SK-N-SH treated with all-trans-retinoic acid at 6 μM for 48 hours (cell line): Measurements from ENCODE around the gene VIM.
A peak's percentile ranks its signal among the peaks of the same experiment; 100 is the strongest.

ENCODE experiments used
- ATAC-seq: fragments of 200-7000 bp; cut with Tn5 transposase; 3 replicates; pipeline ENCODE4 v1.9.1; 2020; ENCODE audit warnings: mild to moderate bottlenecking, moderate library complexity
- ARNTL ChIP-seq: fragments of 450-650 bp; formaldehyde crosslinking; IDR thresholded peaks from 2 replicates; pipeline ENCODE4 v1.5.0; 2020; ENCODE audit warnings: low read depth, mild to moderate bottlenecking, moderate library complexity, borderline replicate concordance
- BACH2 ChIP-seq: fragments of 250-450 bp; sonication (Bioruptor Pico); IDR thresholded peaks from 2 replicates; pipeline ENCODE4 v1.9.0; 2021; ENCODE audit warnings: mild to moderate bottlenecking, borderline replicate concordance
- CSDC2 ChIP-seq: fragments of 250-450 bp; sonication (Bioruptor Pico); IDR thresholded peaks from 2 replicates; pipeline ENCODE4 v1.5.0; 2020; ENCODE audit warnings: mild to moderate bottlenecking, moderate library complexity
- GLIS3 ChIP-seq: fragments of 250-450 bp; sonication (Bioruptor Pico); IDR thresholded peaks from 2 replicates; pipeline ENCODE4 v1.5.0; 2020; ENCODE audit warnings: mild to moderate bottlenecking, moderate library complexity
- ISL1 ChIP-seq: fragments of 250-450 bp; sonication (Bioruptor Pico); IDR thresholded peaks from 2 replicates; pipeline ENCODE4 v2.1.2; 2022; ENCODE audit warnings: mild to moderate bottlenecking, moderate library complexity
- OSR1 ChIP-seq: fragments of 250-450 bp; sonication (Bioruptor Pico); IDR thresholded peaks from 2 replicates; pipeline ENCODE4 v1.8.0; 2022; ENCODE audit warnings: moderate library complexity, mild to moderate bottlenecking, inconsistent platforms
- PPARA ChIP-seq: fragments of 250-450 bp; sonication (Bioruptor Pico); IDR thresholded peaks from 2 replicates; pipeline ENCODE4 v1.5.0; 2020; ENCODE audit warnings: mild to moderate bottlenecking, borderline replicate concordance
- RARB ChIP-seq: fragments of 250-450 bp; sonication (Bioruptor Pico); IDR thresholded peaks from 2 replicates; pipeline ENCODE4 v1.8.0; 2021; ENCODE audit warnings: mild to moderate bottlenecking, moderate library complexity
- SNAI2 ChIP-seq: fragments of 250-450 bp; sonication (Bioruptor Pico); IDR thresholded peaks from 2 replicates; pipeline ENCODE4 v1.5.0; 2020; ENCODE audit warnings: mild to moderate bottlenecking, moderate library complexity
- TCF4 ChIP-seq: fragments of 250-450 bp; sonication (Bioruptor Pico); IDR thresholded peaks from 2 replicates; pipeline ENCODE4 v1.8.0; 2021; ENCODE audit warnings: mild to moderate bottlenecking, moderate library complexity, borderline replicate concordance
- TOX ChIP-seq: fragments of 250-450 bp; sonication (Bioruptor Pico); IDR thresholded peaks from 2 replicates; pipeline ENCODE4 v1.8.0; 2021; ENCODE audit warnings: mild to moderate bottlenecking, moderate library complexity, borderline replicate concordance
- ZC3H10 ChIP-seq: fragments of 250-450 bp; sonication (Bioruptor Pico); IDR thresholded peaks from 2 replicates; pipeline ENCODE4 v1.5.1; 2021; ENCODE audit warnings: mild to moderate bottlenecking, moderate library complexity
- ZFP3 ChIP-seq: fragments of 250-450 bp; sonication (Bioruptor Pico); IDR thresholded peaks from 2 replicates; pipeline ENCODE4 v1.5.0; 2020; ENCODE audit warnings: mild to moderate bottlenecking, moderate library complexity
- ZNF565 ChIP-seq: fragments of 450-650 bp; formaldehyde crosslinking; conservative IDR thresholded peaks from 2 replicates; pipeline ENCODE4 v1.5.0; 2020; ENCODE audit warnings: low read depth, mild to moderate bottlenecking, moderate library complexity
- ZNF8 ChIP-seq: fragments of 450-650 bp; formaldehyde crosslinking; IDR thresholded peaks from 2 replicates; pipeline ENCODE4 v1.5.0; 2020; ENCODE audit warnings: mild to moderate bottlenecking, moderate library complexity
- TF ChIP-seq, protein P1 (sequence below): fragments of 250-450 bp; sonication (Bioruptor Pico); IDR thresholded peaks from 2 replicates; pipeline ENCODE4 v1.8.0; 2021; ENCODE audit warnings: low read depth, mild to moderate bottlenecking, moderate library complexity, borderline replicate concordance
- TF ChIP-seq, protein P2 (sequence below): fragments of 250-450 bp; sonication (Bioruptor Pico); IDR thresholded peaks from 2 replicates; pipeline ENCODE4 v1.5.0; 2020; ENCODE audit warnings: mild to moderate bottlenecking, moderate library complexity
- TF ChIP-seq, protein P3 (sequence below): fragments of 250-450 bp; sonication (Bioruptor Pico); IDR thresholded peaks from 2 replicates; pipeline ENCODE4 v1.8.0; 2020; ENCODE audit warnings: mild to moderate bottlenecking, moderate library complexity, borderline replicate concordance
- TF ChIP-seq, protein P4 (sequence below): fragments of 250-450 bp; sonication (Bioruptor Pico); IDR thresholded peaks from 2 replicates; pipeline ENCODE4 v1.5.1; 2021; ENCODE audit warnings: mild to moderate bottlenecking, moderate library complexity

VIM gene

DNA sequence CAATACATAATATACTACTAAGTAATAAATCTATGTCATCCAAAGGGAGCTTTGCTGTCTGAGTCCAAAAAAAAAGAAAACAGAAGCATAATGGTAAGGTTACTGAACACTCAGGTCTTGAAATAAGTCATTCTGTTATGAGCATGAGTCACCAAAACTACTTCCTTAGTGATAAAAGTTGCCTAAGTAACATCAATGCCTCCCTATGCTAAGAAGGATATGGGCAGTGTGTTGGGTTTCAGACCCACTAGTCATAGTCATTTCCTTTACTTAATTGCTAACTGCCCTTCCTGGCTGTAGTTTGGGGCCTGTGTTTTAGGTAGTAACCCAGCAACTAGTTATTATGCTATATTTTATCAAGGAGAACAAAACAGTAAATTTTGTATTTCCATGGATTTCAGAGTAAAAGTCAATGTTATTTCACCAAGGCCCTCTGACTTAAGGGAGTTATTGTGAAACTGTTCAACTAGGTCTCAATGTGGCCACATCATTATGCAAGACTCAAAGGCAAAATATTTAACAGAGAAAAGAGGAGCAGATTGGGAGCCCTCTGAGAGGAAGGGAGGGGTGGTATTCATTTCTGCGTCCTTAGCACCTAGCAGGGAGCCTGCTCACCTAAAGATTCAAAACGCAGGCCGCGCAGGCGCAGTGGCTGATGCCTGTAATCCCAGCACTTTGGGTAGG lies 11.7 kb upstream of the VIM start:
- TF ChIP-seq GLIS3 (CRISPR knock-in tag) (no peak), ISL1 (CRISPR knock-in tag) (peak; percentile 53), TCF4 (CRISPR knock-in tag) (no peak), ZC3H10 (peak; percentile 84), TOX (CRISPR knock-in tag) (no peak), ZFP3 (CRISPR knock-in tag) (no peak)
- TF ChIP-seq, protein P1, sequence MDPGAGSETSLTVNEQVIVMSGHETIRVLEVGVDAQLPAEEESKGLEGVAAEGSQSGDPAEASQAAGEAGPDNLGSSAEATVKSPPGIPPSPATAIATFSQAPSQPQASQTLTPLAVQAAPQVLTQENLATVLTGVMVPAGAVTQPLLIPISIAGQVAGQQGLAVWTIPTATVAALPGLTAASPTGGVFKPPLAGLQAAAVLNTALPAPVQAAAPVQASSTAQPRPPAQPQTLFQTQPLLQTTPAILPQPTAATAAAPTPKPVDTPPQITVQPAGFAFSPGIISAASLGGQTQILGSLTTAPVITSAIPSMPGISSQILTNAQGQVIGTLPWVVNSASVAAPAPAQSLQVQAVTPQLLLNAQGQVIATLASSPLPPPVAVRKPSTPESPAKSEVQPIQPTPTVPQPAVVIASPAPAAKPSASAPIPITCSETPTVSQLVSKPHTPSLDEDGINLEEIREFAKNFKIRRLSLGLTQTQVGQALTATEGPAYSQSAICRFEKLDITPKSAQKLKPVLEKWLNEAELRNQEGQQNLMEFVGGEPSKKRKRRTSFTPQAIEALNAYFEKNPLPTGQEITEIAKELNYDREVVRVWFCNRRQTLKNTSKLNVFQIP (CRISPR knock-in tag) = no peak
- TF ChIP-seq, protein P2, sequence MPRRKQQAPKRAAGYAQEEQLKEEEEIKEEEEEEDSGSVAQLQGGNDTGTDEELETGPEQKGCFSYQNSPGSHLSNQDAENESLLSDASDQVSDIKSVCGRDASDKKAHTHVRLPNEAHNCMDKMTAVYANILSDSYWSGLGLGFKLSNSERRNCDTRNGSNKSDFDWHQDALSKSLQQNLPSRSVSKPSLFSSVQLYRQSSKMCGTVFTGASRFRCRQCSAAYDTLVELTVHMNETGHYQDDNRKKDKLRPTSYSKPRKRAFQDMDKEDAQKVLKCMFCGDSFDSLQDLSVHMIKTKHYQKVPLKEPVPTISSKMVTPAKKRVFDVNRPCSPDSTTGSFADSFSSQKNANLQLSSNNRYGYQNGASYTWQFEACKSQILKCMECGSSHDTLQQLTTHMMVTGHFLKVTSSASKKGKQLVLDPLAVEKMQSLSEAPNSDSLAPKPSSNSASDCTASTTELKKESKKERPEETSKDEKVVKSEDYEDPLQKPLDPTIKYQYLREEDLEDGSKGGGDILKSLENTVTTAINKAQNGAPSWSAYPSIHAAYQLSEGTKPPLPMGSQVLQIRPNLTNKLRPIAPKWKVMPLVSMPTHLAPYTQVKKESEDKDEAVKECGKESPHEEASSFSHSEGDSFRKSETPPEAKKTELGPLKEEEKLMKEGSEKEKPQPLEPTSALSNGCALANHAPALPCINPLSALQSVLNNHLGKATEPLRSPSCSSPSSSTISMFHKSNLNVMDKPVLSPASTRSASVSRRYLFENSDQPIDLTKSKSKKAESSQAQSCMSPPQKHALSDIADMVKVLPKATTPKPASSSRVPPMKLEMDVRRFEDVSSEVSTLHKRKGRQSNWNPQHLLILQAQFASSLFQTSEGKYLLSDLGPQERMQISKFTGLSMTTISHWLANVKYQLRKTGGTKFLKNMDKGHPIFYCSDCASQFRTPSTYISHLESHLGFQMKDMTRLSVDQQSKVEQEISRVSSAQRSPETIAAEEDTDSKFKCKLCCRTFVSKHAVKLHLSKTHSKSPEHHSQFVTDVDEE (CRISPR knock-in tag) = no peak
- ATAC-seq = peak; percentile 85

DNA sequence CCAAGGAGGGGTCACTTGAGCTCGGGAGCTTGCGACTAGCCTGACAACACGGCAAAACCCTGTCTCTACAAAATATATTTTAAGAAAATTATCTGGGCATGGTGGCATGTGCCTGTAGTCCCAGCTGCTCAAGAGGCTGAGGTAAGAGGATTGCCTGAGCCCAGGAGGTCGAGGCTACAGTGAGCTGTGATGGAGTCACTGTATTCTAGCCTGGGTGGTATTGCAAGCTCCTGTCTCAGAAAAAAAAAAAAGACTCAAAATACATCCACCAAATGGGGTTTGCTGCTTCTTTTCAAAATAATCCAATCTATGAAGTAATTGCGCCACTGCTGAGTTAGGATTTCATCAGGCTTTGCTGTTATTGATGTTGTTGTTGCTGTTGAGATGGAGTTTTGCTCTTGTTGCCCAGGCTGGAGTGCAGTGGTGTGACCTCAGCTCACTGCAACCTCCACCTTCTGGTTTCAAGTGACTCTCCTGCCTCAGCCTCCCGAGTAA lies 11.1 kb upstream of the VIM start:
- ATAC-seq = no peak
- TF ChIP-seq ZFP3 (CRISPR knock-in tag) (no peak), PPARA (CRISPR knock-in tag) (no peak), ZNF8 (CRISPR knock-in tag) (no peak), CSDC2 (CRISPR knock-in tag) (no peak), OSR1 (no peak), TCF4 (CRISPR knock-in tag) (no peak), ARNTL (CRISPR knock-in tag) (no peak), SNAI2 (CRISPR knock-in tag) (no peak), BACH2 (no peak), ISL1 (CRISPR knock-in tag) (no peak), ZNF565 (CRISPR knock-in tag) (no peak), RARB (CRISPR knock-in tag) (no peak)
- TF ChIP-seq, protein P3, sequence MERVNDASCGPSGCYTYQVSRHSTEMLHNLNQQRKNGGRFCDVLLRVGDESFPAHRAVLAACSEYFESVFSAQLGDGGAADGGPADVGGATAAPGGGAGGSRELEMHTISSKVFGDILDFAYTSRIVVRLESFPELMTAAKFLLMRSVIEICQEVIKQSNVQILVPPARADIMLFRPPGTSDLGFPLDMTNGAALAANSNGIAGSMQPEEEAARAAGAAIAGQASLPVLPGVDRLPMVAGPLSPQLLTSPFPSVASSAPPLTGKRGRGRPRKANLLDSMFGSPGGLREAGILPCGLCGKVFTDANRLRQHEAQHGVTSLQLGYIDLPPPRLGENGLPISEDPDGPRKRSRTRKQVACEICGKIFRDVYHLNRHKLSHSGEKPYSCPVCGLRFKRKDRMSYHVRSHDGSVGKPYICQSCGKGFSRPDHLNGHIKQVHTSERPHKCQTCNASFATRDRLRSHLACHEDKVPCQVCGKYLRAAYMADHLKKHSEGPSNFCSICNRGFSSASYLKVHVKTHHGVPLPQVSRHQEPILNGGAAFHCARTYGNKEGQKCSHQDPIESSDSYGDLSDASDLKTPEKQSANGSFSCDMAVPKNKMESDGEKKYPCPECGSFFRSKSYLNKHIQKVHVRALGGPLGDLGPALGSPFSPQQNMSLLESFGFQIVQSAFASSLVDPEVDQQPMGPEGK (CRISPR knock-in tag) = no peak
- TF ChIP-seq, protein P2 (CRISPR knock-in tag) = no peak
- TF ChIP-seq, protein P1 (CRISPR knock-in tag) = no peak
- TF ChIP-seq, protein P4, sequence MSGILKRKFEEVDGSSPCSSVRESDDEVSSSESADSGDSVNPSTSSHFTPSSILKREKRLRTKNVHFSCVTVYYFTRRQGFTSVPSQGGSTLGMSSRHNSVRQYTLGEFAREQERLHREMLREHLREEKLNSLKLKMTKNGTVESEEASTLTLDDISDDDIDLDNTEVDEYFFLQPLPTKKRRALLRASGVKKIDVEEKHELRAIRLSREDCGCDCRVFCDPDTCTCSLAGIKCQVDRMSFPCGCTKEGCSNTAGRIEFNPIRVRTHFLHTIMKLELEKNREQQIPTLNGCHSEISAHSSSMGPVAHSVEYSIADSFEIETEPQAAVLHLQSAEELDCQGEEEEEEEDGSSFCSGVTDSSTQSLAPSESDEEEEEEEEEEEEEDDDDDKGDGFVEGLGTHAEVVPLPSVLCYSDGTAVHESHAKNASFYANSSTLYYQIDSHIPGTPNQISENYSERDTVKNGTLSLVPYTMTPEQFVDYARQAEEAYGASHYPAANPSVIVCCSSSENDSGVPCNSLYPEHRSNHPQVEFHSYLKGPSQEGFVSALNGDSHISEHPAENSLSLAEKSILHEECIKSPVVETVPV (CRISPR knock-in tag) = no peak
- TF ChIP-seq, all 23 proteins: peak for 0
